Epidermal melanocyte (primary cell): ENCODE measurements around the gene TNPO3.
"Not testable (repeated sequence)": the region's sequence is repeated elsewhere in the genome, so short reads cannot be mapped to it uniquely, and the experiment has no call there.

Experiments used
- DNase-seq: peaks from one replicate; pipeline ENCODE4 v3.0.0; 2011; ENCODE audit warnings: low spot score; ENCODE audit not compliant: insufficient read length

Gene TNPO3

DNA sequence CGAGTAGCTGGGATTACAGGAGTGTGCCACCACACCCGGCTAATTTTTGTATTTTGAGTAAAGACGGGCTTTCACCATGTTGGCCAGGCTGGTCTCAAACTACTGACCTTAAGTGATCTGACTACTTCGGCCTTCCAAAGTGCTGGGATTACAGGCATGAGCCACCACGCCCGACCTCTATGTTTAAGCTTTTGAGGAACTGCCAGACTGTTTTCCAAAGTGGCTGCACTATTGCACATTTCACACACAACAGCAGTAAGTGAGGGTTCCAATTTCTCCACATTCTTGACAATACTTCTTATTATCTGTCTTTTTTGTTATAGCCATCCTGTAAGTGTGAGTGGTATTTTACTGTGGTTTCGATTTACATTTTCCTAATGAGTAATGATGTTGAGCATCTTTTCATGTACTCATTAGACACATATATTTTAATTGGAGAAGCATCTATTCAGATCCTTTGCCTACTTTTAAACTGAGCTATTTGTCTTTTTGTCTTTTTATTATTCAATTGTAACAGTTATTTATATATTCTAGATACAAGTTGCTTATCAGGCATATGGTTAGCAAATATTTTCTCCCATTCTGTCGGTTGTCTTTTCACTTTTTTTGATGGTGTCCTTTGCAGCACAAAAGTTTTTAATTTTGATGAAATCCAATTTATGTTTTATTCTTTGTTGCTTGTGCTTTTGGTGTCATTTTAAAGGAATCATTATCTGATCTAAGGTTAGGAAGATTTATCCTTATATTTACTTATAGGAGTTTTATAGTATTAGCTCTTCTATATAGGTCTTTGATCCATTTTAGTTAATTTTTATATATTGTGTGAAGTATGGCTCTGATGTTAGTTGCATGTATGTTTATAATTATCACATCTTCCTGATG lies 130.0 kb downstream of the TNPO3 start:
- DNase-seq, result no peak

- no peak for DNase-seq
Measured at GRCh38 chr7:128923411-128923800, 131.5 kb downstream of the TNPO3 start.

DNA sequence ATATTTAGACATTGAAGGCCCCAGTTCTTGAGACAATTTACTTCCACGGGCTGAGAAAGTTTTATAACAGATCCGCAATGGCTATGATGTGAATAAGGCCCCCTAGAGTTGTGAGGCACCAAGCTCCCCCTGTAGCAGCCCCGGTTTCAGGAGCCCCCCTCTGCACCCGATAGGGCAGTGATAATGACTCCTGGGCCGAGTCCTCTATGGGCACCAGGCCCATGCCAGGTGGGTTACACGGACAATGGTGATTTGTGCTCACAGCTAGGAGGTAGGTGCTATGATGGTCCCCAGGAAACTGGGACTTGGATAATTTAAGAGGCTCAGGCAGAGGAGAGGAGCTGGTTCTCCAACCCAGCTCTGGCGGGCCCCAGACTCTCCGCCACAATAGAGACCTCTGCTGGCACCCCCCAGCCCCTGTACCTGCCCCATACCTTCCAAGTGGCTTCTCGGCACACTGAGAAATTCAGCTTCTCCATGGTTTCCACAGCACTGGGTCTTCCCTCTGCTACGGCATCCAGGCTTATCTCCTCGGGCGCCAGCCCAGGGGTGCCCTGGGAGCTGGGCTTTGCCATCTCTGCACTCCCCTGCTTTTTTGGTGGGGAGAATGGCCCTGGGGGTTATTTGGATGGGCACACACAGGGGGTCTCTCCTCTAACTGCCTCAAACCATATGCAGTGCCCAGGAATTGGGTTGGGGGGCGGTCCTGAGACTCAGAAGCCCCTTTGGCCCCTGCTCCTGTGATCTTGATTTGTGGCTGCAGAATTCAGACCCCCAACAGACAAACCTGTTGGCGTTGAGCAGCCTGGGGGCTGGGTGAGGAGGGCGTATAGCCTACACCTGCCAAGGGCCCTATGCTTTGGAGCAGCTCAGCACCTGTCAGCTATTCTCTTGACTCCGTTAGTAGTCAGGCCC lies 132.2 kb downstream of the TNPO3 start:
- DNase-seq, result no peak

GRCh38 chr7:128921866-128922440 lies 133.0 kb downstream of the TNPO3 start:
- DNase-seq, result no peak

GRCh38 chr7:128920913-128921582 lies 133.9 kb downstream of the TNPO3 start:
- no peak for DNase-seq

- DNase-seq, result no peak
Measured at GRCh38 chr7:128919881-128920799, 134.8 kb downstream of the TNPO3 start.

GRCh38 chr7:128919241-128919640 lies 135.7 kb downstream of the TNPO3 start:
- DNase-seq, result no peak

DNA sequence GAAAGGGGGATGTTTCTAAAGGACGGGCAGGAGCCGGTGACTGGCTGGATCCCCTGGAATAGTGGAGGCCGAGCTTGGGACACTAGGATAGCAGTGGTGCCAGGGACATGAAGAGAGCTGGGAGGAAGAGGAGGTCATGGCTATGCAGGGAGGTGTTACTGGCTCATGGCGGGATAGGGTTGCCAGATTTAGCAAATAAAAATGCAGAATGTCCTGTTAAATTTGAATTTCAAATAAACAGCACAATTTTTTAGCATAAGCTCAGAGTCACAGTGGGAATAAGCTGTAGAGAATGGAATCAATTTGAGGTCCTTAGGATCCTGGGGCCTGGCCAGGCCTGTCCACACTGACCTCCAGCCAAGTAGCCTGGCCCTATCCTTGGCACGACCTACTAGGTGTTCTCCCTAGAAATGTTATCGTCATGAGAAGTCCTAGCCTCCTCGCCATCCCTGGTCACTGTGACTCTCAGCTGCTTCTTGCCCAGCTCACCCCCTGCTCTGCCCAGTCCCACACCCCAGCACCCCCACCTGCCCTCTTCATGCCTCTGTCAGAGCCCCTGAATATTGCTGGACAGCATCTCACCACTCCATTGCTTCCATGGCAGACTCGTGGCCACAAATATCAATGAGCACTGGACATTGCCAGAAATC lies 136.8 kb downstream of the TNPO3 start:
- no peak for DNase-seq

GRCh38 chr7:128917122-128917521 lies 137.8 kb downstream of the TNPO3 start:
- DNase-seq, result no peak

DNA sequence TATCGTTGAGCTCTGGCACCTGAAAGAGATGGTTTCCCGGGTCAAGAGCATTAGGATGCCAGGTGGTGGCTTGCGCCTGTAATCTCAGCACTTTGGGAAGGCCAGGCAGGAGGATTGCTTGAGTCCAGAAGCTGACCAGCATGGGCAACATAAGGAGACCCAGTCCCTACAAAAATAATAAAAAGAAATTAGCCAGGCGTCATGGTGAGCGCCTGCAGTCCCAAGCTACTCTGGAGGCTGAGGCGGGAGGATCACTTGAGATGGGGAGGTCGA lies 138.3 kb downstream of the TNPO3 start:
- DNase-seq, result no peak

- no peak for DNase-seq
Measured at GRCh38 chr7:128915841-128916642, 138.9 kb downstream of the TNPO3 start.

- DNase-seq, result no peak
Measured at GRCh38 chr7:128915271-128915819, 139.6 kb downstream of the TNPO3 start.

GRCh38 chr7:128914566-128915151 lies 140.3 kb downstream of the TNPO3 start:
- DNase-seq, result no peak

DNA sequence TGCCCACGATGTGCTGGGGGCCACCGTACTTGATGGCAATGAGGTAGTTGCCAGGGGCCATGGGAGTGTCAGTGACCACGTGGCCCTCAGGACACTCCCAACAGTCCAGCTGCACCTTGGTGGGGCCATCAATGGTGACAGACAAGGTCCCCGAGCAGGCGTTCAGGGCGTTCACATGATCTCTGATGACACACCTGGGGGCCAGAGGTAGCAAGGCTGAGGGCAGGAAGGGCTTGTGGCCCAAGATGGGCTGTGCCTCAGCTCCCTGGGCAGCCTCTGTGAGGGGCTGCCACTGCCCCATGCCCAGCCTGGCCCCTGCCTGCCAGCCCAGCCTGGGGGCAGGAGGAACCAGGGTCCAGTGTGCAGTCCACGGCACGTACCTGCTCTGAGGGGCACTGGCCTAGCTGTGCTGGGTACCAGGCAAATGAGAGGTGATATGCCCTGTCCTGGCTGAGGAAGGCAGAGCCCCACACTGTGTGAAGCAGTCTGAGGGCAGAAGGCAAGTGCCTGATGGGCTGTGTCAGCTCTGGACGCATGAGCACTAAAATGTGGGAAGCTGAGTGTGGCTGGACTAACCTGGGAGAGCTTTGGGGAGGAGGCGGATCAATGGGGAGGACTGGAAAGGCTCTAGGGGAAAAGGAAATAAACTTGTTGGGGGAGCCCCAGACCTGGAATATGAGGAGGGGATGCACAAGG lies 140.9 kb downstream of the TNPO3 start:
- DNase-seq, result no peak

DNA sequence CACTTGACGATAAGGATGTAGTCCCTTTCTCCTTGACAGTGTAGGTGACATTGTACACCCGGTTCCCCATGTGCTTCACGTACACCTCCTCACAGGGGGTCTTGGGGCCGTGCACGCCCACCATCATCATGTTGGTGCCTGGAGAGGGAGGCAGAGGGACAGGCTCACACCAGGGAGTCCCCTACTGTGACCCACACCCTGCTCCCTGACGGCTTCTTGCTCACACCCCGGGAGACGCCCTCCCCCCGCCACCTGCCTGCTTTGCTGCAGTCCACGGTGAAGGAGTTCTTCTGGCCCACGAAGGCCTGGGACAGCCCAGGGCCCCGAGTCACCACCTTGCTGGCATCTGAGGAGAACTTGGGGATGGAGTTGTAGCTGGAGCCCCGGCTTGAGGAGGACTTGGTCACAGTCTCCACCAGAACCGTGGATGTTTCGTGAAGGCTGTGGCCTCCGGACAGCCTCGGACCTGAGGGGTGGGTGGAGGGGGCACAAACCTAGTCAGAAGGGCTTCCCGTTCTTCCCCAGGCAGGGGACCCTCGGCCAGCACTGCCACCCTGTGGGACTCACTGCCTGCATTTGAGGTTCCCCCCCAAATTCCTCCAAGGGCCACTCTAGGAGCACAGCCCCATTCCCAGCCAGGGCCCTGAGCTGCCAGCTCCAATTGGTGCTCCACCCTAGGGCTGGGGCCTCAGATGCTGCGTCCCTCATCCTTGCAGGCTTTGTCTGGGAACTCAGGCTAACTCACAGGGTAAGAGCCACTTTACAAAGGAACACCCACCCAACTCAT lies 142.0 kb downstream of the TNPO3 start:
- not testable (repeated sequence) for DNase-seq

DNA sequence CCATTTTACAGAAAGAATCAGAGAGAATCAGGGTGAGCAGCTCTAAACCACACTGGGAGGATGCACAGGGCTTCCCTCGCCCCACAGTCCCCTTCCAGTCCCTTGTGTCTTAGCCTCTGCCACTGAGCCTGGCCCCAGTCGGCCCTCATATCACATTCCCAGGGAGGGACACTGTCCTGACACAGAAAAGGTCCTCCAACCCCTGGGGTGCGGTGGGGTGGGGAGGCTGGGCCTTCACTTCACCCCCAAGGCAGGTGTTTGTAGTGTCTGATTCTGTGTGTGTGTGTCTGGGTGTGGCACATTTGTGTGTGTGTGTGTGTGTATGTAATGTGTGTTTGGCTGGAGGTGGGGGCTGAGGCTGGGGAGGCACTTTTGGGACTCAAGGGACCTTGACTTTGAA lies 142.6 kb downstream of the TNPO3 start:
- DNase-seq, result no peak

DNA sequence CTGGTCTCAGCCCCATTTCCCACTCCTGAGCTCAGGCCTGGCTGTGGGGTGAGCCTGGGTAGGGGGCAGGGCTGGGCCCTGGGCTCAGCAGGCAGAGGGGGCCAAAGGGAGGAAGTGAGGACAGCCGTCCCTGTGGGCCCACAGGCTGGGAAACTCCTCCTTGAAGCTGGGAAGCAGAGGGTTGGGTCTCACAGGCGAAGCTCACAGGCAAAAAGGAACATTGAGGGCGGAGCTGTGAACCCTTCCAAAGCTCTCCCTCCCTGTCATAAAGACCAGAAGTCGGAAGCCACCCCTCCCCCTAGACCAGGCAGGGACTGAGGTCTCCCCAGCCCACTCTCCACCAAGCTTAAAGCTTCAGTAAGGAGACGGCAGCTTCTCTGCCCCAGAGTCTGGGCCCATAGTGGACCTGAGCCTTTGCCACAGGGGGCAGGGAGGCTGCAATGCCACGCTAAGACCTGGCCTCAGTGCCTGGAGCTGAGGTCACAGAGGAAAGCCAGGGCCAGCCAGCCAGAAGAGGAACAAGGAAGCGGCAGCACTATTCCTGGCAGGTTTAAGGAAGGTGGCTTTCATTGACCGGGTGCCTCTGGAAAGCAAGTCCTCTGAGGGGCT lies 143.4 kb downstream of the TNPO3 start:
- DNase-seq, result no peak
